ENCODE measurements around the gene TOR1B.
"Not testable (repeated sequence)": the region's sequence is repeated elsewhere in the genome, so short reads cannot be mapped to it uniquely, and the experiment has no call there.

TOR1B gene

DNA sequence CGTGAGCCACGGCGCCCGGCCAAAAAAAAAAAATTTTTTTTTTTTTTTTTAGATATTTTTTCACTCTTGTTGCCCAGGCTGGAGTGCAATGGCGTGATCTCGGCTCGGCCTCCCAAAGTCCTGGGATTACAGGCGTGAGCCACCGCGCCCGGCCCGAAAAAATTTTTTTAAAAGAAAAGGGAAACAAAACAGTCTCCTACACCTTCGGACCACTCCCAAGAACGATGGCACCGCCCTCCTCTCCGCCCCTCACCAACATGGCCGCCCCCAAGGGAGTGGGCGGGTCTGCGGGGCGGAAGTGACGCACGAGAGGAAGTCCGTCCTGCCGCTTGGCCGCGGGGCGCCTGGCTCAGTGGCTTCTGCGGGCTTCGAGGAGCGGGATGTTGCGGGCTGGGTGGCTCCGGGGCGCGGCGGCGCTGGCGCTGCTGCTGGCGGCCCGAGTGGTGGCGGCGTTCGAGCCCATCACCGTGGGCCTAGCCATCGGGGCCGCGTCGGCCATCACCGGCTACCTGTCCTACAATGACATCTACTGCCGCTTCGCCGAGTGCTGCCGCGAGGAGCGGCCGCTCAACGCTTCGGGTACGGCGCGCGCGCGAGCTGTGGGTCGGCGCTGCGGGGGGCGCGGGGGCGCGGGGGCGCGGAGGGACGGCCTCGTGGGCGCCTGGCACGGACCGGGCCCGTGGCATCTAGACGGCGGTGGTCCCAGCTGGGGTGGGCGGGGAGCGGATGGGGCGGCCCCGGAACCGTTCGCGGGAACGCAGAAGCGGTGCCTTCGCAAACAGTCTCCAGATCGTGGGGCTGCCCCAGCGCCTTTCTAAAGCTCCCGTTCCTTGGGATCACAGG lies at the start of gene TOR1B:
TOR1B (plus strand) TSS at position 352 of the 843 bp plus-strand sequence; CDS start at position 381, 29 bp downstream.
- peak; percentile 97 for DNase-seq

GRCh38 chr9:129755151-129755550 lies 47.8 kb upstream of the TOR1B start:
- DNase-seq: no peak

- DNase-seq: no peak
Measured at GRCh38 chr9:129756191-129756590, 46.8 kb upstream of the TOR1B start.

- DNase-seq: peak; percentile 23
Measured at GRCh38 chr9:129757045-129757444, 45.9 kb upstream of the TOR1B start.

- no peak for DNase-seq
Measured at GRCh38 chr9:129759319-129759718, 43.7 kb upstream of the TOR1B start.

DNA sequence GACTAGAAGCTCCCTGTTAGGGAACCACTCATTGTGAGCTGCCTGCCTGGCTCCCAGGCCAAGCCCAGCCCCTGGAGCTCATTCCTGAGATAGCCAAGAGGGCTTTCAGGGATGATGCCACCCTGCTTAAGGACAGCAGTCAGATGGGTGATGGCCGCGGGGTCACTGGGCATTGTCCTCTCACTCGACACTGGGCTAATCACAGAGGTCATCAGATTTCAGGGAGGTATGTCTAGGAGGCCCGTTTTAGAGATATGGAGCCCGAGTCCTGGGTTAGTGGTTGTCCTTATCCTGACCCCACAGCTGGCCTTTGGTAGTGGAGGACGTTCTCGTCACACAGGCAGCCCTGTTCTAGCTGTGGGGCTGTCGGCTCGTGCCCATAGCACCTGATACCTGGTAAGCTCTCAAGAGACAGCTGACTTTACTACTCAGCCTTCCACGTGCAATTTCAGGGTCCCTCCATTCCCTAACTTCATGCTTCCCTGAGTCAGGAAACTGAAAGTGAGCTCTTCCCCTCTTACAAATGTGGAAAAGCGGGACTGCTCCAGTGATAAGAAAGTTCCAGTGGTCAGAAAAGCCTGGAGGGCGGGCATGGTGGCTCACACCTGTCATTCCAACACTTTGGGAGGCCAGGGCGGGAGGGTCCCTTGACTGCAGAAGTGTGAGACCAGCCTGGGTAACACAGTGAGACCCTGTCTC lies 43.0 kb upstream of the TOR1B start:
- no peak for DNase-seq

GRCh38 chr9:129760784-129761183 lies 42.2 kb upstream of the TOR1B start:
- not testable (repeated sequence) for DNase-seq

DNA sequence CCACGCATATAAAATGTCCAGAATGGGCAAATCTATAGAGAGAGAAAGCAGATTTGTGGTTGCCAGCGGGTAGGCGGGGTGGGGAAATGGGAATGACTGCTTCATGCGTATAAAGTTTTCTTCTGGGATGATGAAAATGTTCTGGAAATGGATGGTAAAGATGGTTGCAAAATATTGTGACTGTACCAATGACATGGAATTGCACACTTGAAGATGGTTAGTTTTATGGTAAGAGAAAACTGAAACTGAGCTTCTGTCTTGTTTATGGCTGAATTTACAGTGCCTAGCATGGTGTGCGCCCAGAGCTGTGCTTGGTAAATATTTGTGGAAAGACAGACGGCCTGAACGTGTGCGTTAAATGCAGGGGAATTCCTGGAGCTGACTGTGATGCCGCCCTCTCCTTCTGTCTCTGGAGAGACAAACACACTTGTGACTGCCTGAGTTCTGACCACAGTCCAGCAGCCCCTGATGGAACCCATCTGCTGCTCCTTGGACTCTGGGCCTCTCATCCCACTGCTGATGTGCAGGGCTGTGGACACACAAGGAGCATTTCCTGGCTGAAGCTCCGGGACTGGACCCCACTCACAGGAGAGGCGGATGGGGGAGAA lies 41.6 kb upstream of the TOR1B start:
- no peak for DNase-seq

- no peak for DNase-seq
Measured at GRCh38 chr9:129761901-129762369, 41.0 kb upstream of the TOR1B start.

GRCh38 chr9:129762370-129762984 lies 40.5 kb upstream of the TOR1B start:
- not testable (repeated sequence) for DNase-seq

GRCh38 chr9:129762985-129763926 lies 39.7 kb upstream of the TOR1B start:
- no peak for DNase-seq

GRCh38 chr9:129765764-129766317 lies 37.1 kb upstream of the TOR1B start:
- no peak for DNase-seq

GRCh38 chr9:129768486-129768885 lies 34.5 kb upstream of the TOR1B start:
- no peak for DNase-seq

- DNase-seq: peak; percentile 85
Measured at GRCh38 chr9:129769669-129770068, 33.3 kb upstream of the TOR1B start.

GRCh38 chr9:129770741-129771140 lies 32.2 kb upstream of the TOR1B start:
- no peak for DNase-seq

DNA sequence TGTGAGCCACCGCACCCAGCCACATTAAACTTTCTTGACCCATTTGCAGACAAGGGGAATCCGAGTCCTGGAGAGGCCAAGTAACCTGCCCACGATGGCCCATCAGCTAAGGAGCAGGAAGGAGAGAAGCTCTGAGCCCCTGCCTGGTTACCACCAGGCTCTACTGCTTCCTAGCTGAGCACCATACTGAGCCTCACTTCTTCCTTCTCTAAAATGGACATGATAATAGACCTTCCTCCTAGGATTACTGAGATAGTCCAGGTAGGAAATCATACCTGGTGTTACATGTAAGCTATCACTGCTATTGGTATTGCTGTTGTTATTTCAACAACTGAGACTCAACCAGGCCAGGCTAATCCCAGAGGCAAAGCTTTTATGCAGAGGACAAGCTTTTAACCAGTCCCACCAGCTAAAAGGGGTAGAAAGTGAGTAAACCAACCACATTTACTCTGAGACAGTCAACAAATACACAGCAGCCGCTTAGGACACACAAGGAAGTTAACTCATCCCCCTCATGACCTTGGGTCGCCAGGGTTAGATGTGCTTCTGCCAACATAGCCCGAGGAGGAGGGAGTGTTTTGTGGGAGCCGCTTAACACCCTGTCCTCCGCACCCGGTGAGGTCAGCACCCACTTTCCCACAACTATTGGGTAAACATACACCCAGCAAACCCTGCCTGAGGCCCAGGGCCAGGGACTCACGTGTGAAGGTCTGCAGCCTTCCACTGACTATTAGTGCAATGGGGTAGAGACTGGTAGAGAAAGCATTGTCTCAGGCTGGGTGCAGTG lies 29.5 kb upstream of the TOR1B start:
- DNase-seq: peak; percentile 43

- no peak for DNase-seq
Measured at GRCh38 chr9:129774791-129775447, 28.1 kb upstream of the TOR1B start.

- DNase-seq: peak; percentile 22
Measured at GRCh38 chr9:129775448-129775798, 27.6 kb upstream of the TOR1B start.

GRCh38 chr9:129776096-129776495 lies 26.9 kb upstream of the TOR1B start:
- not testable (repeated sequence) for DNase-seq

DNA sequence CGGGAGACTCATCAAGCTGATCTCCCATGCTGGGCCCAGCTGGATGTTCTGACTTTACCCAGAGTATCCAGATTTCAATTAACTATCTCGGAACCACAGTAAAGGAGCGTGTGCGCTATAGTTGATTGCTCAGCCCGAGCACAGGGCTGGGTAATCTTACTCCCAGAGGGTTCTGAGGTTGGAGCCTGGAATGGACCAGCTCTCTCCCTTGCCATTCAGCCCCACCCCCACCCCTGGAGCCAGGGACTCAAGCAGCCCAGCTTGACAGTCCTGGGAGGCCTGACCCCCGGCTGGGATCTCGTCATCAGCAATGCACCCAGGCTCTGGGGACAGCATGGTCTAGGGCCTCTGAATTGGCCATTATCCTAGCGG lies 26.4 kb upstream of the TOR1B start:
- no peak for DNase-seq
